AG09319 (cell line): Measurements from ENCODE around the gene HNRNPA0.

Experiments
- DNase-seq: peaks from one replicate; pipeline ENCODE4 v3.0.0-alpha.2; 2010; ENCODE audit warnings: low read depth; ENCODE audit errors: extremely low read depth
- CTCF ChIP-seq: IDR thresholded peaks from 2 replicates; pipeline ENCODE4 v1.5.1; 2011; ENCODE audit warnings: low read depth, mild to moderate bottlenecking, inconsistent platforms, low read length, moderate library complexity

The HNRNPA0 gene

GRCh38 chr5:137708796-137709559 lies 45.2 kb downstream of the HNRNPA0 start:
- DNase-seq, result no peak
- no peak for TF ChIP-seq CTCF

GRCh38 chr5:137708062-137708461 lies 46.1 kb downstream of the HNRNPA0 start:
- no peak for DNase-seq
- no peak for TF ChIP-seq CTCF

GRCh38 chr5:137706841-137707240 lies 47.3 kb downstream of the HNRNPA0 start:
- TF ChIP-seq CTCF, result no peak
- DNase-seq, result no peak

DNA sequence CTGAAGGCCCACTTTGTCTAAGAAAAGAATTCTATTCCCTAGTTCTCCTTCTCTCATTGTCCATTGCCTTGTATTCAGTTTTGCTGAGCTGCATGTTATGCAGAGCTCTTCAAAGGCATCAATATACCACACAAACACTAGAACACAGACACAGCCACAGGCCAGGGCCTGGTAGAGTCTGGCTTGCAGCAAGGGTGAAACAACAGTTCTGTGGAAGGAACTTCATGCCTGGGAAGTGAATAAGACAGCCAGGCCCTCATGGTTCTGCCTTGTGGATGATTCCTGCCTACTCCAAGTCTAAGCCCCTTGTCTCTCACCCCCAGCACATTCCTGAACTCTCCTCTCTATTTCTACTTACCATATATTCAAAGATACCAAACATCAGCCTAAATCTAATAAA lies 49.1 kb downstream of the HNRNPA0 start:
- TF ChIP-seq CTCF, result no peak
- no peak for DNase-seq

DNA sequence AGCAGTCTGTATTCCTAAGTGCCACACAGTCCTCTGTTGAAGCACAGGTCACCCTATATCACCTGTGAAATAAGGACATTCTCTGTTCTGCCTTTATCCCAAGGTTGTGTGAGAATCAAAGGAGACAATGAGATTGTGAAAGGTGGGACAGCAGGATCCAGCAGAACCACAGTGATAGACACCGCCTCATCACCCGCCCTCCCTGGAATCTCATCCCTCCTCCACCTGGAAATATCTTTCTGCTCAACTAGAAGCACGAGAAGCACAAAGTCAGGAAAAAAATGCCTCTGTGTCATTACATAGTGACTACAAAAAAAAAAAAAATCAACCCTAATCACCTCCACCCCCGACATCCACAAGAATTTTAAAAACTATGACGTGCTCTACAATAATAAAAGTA lies 50.6 kb downstream of the HNRNPA0 start:
- no peak for TF ChIP-seq CTCF
- DNase-seq, result no peak

DNA sequence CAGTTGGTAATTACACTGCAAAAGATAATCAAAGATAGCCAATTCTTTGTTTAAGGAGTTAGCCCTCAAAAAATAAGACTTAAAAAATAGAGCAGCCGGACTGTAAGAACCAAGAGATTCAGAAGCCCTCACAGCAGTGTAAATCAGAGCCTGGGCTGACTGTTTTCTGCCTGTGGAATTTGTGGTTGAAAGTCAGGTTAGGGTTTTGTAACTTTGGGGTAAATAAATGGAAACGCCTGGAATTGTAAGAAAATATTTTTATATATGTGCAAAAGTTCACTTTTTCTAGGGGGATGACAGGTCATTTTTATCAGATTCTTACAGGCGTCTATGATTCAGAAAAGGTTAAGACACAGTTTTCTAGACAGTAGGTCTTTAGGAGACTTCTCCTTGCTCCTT lies 53.9 kb downstream of the HNRNPA0 start:
- no peak for DNase-seq
- no peak for TF ChIP-seq CTCF

DNA sequence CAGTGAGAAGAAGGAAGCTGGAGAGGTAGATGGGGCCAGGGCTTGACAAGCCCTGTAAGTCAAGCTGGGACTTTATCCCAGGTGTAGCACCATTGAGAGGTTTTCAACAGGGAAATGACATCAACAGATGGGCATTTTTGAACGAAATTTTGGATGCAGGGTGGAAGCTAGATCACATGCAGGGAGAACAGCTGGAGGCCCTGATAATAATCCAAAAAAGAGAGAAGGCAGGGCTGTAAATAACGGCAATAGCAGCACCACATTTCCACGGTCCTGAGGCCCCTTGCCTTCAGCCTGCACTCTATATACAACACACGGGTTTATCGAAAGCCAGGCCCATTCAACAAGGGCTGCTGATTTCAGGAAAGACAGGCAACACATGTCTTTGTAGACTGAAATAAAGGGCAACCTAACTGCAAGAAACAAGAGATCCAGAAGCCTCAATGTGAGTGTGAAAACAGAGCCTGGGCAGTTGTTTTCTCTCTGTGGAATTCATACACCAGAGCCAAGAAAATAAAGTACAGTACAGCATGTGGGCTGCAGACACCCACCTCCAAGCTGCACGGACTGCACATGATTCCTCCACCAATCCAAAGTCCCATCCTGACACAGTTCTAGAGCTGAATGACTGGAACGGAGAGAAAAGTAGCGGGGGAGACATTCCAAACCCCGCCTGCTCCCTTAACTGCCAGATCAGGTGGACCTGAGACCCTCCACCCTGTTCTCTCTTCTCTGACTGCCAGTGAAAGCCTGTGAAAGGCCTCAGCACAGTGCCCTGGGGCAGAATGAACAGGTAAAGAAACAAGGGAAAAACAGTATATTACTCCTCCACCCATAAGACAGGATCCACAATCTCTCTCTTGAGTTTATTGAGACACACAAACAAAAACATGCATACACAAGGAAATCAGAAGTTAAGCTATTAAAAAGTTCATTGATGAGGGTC lies 54.6 kb downstream of the HNRNPA0 start:
- no peak for DNase-seq
- TF ChIP-seq CTCF, result no peak
